MM.1S (cell line): ENCODE data around the gene PLAAT2.

Source experiments
- DNase-seq: peaks from one replicate; pipeline ENCODE4 v3.0.0-alpha.2; 2015
- H2AFZ ChIP-seq: fragments of 300-600 bp; sonication (generic); 2 replicates; pipeline ENCODE4 v1.6.0; 2016; ENCODE audit warnings: antibody characterized with exemption, low read length
- H3F3A ChIP-seq: fragments of 300-600 bp; sonication (generic); 2 replicates; pipeline ENCODE4 v1.6.1; 2016; ENCODE audit warnings: mild to moderate bottlenecking, antibody characterized with exemption, low read length, moderate library complexity, mixed read lengths; ENCODE audit not compliant: insufficient read depth
- H3K27ac ChIP-seq: fragments of 300-600 bp; sonication (generic); 2 replicates; pipeline ENCODE4 v1.5.1; 2016; ENCODE audit warnings: mild to moderate bottlenecking, low read length
- H3K27me3 ChIP-seq: fragments of 300-600 bp; sonication (generic); replicated peaks from 2 replicates; pipeline ENCODE4 v1.6.0; 2016; ENCODE audit warnings: low read length; ENCODE audit not compliant: insufficient read depth
- H3K36me3 ChIP-seq: fragments of 300-600 bp; sonication (generic); replicated peaks from 2 replicates; pipeline ENCODE4 v1.6.1; 2016; ENCODE audit warnings: mild to moderate bottlenecking, low read length, mixed read lengths; ENCODE audit not compliant: insufficient read depth
- H3K4me1 ChIP-seq: fragments of 300-600 bp; sonication (generic); 2 replicates; pipeline ENCODE4 v1.6.1; 2016; ENCODE audit warnings: low read length, mixed read lengths
- H3K4me2 ChIP-seq: fragments of 300-600 bp; sonication (generic); 2 replicates; pipeline ENCODE4 v1.6.0; 2016; ENCODE audit warnings: low read depth, low read length
- H3K4me3 ChIP-seq: fragments of 300-600 bp; sonication (generic); 2 replicates; pipeline ENCODE4 v1.5.1; 2016; ENCODE audit warnings: low read length, mixed read lengths
- H3K79me2 ChIP-seq: fragments of 300-600 bp; sonication (generic); 2 replicates; pipeline ENCODE4 v1.6.1; 2016; ENCODE audit warnings: mixed run types, low read length, mixed read lengths
- H3K9ac ChIP-seq: fragments of 300-600 bp; sonication (generic); 2 replicates; pipeline ENCODE4 v1.6.1; 2016; ENCODE audit warnings: low read length, mixed read lengths
- H3K9me2 ChIP-seq: fragments of 300-600 bp; sonication (generic); replicated peaks from 2 replicates; pipeline ENCODE4 v1.6.1; 2016; ENCODE audit warnings: mild to moderate bottlenecking, low read length, mixed read lengths; ENCODE audit not compliant: insufficient read depth
- H3K9me3 ChIP-seq: fragments of 300-600 bp; sonication (generic); replicated peaks from 2 replicates; pipeline ENCODE4 v1.6.1; 2016; ENCODE audit warnings: mild to moderate bottlenecking, low read length, mixed read lengths; ENCODE audit not compliant: insufficient read depth
- H4K20me1 ChIP-seq: fragments of 300-600 bp; sonication (generic); 2 replicates; pipeline ENCODE4 v1.6.1; 2016; ENCODE audit warnings: mild to moderate bottlenecking, low read length, moderate library complexity, mixed read lengths; ENCODE audit not compliant: insufficient read depth
- CTCF ChIP-seq: fragments of 300-600 bp; sonication (generic); IDR thresholded peaks from 2 replicates; pipeline ENCODE4 v1.5.1; 2016; ENCODE audit warnings: antibody characterized with exemption, low read length, mixed read lengths
- EZH2 ChIP-seq: fragments of 300-600 bp; sonication (generic); optimal IDR thresholded peaks from 2 replicates; pipeline ENCODE3; 2017; ENCODE audit warnings: low read depth, mild to moderate bottlenecking, antibody characterized with exemption, low read length, mixed read lengths
- EZH2phosphoT487 ChIP-seq: fragments of 300-600 bp; sonication (generic); IDR thresholded peaks from 2 replicates; pipeline ENCODE4 v1.6.1; 2018; ENCODE audit warnings: antibody characterized with exemption, low read length

PLAAT2 gene

GRCh38 chr11:63574856-63575602 lies 11.8 kb upstream of the PLAAT2 start:
- no peaks in the 10 kb centered on the region for H3K79me2 ChIP-seq
- DNase-seq: no peak

GRCh38 chr11:63573881-63574855 lies 11.0 kb upstream of the PLAAT2 start:
- H3K9ac ChIP-seq: peak overlapping the region; percentile 5; the same call in 1 of the 2 replicates

More at GRCh38 chr11:63574856-63575602, 11.8 kb upstream of the PLAAT2 start:
- Histone ChIP-seq H2AFZ (peak overlapping the region; percentile 86), H3K4me3 (peak overlapping the region; percentile 40), H3F3A (peaks cover 5% of the 10 kb centered on the region; the same call in 1 of the 2 replicates), H3K36me3 (no peaks in the 10 kb centered on the region), H3K4me2 (peak overlapping the region; percentile 52), H3K9me3 (no peaks in the 10 kb centered on the region), H3K9ac (peak overlapping the region; percentile 5; the same call in 1 of the 2 replicates), H3K27me3 (no peaks in the 10 kb centered on the region), H4K20me1 (no peaks in the 10 kb centered on the region), H3K4me1 (peaks cover 7% of the 10 kb centered on the region), H3K9me2 (no peaks in the 10 kb centered on the region), H3K27ac (peak overlapping the region; percentile 40; the same call in 1 of the 2 replicates)
- no peak for TF ChIP-seq EZH2
- TF ChIP-seq EZH2phosphoT487: no peak
- TF ChIP-seq CTCF: no peak

More at GRCh38 chr11:63573881-63574855, 11.0 kb upstream of the PLAAT2 start:
- Histone ChIP-seq H3K4me1 (peaks cover 7% of the 10 kb centered on the region), H3K9me2 (no peaks in the 10 kb centered on the region), H3K79me2 (no peaks in the 10 kb centered on the region), H3K9me3 (no peaks in the 10 kb centered on the region), H4K20me1 (no peaks in the 10 kb centered on the region), H3F3A (peaks cover 5% of the 10 kb centered on the region; the same call in 1 of the 2 replicates), H3K4me3 (peak overlapping the region; percentile 40), H2AFZ (peak overlapping the region; percentile 86), H3K27me3 (no peaks in the 10 kb centered on the region), H3K36me3 (no peaks in the 10 kb centered on the region), H3K27ac (peak overlapping the region; percentile 40; the same call in 1 of the 2 replicates), H3K4me2 (peak overlapping the region; percentile 52)
- DNase-seq: peak; percentile 80
- peak; percentile 36 for TF ChIP-seq CTCF
- no peak for TF ChIP-seq EZH2phosphoT487
